ENCODE data around the gene ZSWIM1. TPM values are rescaled to one million over a fixed set of nuclear protein-coding genes. Genes with fewer than 3 reads are reported as not detected.

The ZSWIM1 gene
- total and polyA plus RNA-seq, 2 of the 13 experiments (the other 11 are each of a cell fraction or from before 2014, with no cell fraction given) = 9.5 to 11.7 TPM

DNA sequence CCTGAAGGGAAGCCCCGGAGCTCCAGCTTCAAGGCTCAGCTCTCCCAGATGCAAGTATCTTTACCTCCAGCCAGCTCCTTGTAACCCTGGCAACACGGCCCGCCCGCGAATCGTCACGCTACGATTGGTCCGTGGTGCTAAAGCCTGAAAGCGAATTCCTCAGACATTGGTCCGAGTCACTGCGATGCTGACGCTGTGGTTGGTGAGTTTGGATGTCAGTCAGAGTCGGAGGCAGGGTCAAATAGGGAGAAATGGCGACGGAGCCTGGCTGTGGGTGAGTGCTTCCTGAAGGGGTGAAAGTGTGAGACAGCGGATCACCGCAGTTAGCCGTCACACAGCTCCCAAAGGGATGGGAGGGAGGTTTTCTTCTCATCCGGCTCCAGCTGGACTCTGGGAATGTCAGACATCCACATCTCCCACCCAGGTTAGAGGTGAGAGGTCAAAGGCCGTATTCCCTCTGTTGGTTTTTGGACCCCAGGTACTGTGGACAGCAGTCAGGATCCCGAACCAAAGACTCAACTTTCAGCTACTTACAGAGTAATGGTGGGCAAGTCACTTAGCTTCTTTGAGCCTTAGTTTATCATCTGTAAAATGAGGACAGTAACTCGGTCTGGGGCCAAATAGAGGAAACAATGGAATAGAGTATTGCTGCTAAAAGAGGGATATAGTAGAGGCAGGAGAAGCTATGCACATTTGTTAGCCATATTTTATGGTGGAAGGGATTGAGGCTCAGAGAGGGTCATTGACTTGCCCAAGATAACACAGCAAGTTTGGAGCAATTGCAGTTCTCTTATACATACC is at the start of gene ZSWIM1 (continued):
- TF ChIP-seq SOX13 (IDR thresholded peaks at IDR 0.05) = no peak
- TF ChIP-seq SOX13 (CRISPR knock-in tag; conservative IDR thresholded peaks at IDR 0.05 in 1 of 2, IDR thresholded peaks at IDR 0.05 in 1 of 2) = 0 out of 4 replicates have a peak, but pooled peaks of 1 of the 2 experiments have one; percentile 21
- TF ChIP-seq TCF7L2 (IDR thresholded peaks at IDR 0.05; ENCODE audit: low read depth, low read length) = no peak
- no peak for TF ChIP-seq SP1 (IDR thresholded peaks at IDR 0.05)
- peak; percentile 50; the same call in 1 of the 2 replicates for TF ChIP-seq SP1 (CRISPR knock-in tag; IDR thresholded peaks at IDR 0.05)
- peak; percentile 99 for TF ChIP-seq POLR2G (IDR thresholded peaks at IDR 0.05; ENCODE audit: low read depth, low read length)
- TF ChIP-seq FOSL1 (CRISPR knock-in tag; IDR thresholded peaks at IDR 0.05; ENCODE audit: borderline replicate concordance) = no peak
- TF ChIP-seq HHEX (CRISPR knock-in tag; IDR thresholded peaks at IDR 0.05) = 0 out of 2 replicates have a peak, but pooled peaks have one; percentile 20
- TF ChIP-seq TCF7 (IDR thresholded peaks at IDR 0.05; ENCODE audit: low read depth) = no peak
- TF ChIP-seq, protein P1, sequence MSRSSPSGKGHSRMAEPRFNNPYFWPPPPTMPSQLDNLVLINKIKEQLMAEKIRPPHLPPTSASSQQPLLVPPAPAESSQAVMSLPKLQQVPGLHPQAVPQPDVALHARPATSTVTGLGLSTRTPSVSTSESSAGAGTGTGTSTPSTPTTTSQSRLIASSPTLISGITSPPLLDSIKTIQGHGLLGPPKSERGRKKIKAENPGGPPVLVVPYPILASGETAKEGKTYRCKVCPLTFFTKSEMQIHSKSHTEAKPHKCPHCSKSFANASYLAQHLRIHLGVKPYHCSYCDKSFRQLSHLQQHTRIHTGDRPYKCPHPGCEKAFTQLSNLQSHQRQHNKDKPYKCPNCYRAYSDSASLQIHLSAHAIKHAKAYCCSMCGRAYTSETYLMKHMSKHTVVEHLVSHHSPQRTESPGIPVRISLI (CRISPR knock-in tag; IDR thresholded peaks at IDR 0.05; ENCODE audit: borderline replicate concordance) = no peak
- no peak; the same call in 1 of the 2 replicates for TF ChIP-seq MAF1 (CRISPR knock-in tag; IDR thresholded peaks at IDR 0.05; ENCODE audit: borderline replicate concordance)
- no peak for TF ChIP-seq ZNF660 (CRISPR knock-in tag; IDR thresholded peaks at IDR 0.05; ENCODE audit: borderline replicate concordance, low read depth)
- TF ChIP-seq CEBPG (CRISPR knock-in tag; IDR thresholded peaks at IDR 0.05) = no peak; the same call in 1 of the 2 replicates
- peak; percentile 73 for TF ChIP-seq MEF2D (CRISPR knock-in tag; IDR thresholded peaks at IDR 0.05)
- TF ChIP-seq, protein P2, sequence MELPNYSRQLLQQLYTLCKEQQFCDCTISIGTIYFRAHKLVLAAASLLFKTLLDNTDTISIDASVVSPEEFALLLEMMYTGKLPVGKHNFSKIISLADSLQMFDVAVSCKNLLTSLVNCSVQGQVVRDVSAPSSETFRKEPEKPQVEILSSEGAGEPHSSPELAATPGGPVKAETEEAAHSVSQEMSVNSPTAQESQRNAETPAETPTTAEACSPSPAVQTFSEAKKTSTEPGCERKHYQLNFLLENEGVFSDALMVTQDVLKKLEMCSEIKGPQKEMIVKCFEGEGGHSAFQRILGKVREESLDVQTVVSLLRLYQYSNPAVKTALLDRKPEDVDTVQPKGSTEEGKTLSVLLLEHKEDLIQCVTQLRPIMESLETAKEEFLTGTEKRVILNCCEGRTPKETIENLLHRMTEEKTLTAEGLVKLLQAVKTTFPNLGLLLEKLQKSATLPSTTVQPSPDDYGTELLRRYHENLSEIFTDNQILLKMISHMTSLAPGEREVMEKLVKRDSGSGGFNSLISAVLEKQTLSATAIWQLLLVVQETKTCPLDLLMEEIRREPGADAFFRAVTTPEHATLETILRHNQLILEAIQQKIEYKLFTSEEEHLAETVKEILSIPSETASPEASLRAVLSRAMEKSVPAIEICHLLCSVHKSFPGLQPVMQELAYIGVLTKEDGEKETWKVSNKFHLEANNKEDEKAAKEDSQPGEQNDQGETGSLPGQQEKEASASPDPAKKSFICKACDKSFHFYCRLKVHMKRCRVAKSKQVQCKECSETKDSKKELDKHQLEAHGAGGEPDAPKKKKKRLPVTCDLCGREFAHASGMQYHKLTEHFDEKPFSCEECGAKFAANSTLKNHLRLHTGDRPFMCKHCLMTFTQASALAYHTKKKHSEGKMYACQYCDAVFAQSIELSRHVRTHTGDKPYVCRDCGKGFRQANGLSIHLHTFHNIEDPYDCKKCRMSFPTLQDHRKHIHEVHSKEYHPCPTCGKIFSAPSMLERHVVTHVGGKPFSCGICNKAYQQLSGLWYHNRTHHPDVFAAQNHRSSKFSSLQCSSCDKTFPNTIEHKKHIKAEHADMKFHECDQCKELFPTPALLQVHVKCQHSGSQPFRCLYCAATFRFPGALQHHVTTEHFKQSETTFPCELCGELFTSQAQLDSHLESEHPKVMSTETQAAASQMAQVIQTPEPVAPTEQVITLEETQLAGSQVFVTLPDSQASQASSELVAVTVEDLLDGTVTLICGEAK (IDR thresholded peaks at IDR 0.05) = no peak
- TF ChIP-seq, protein P2 (CRISPR knock-in tag; IDR thresholded peaks at IDR 0.05) = peak; percentile 71; the same call in 1 of the 2 replicates
- peak; percentile 60; the same call in 1 of the 2 replicates for TF ChIP-seq ZNF891 (CRISPR knock-in tag; IDR thresholded peaks at IDR 0.05)
- peak; percentile 77 for TF ChIP-seq SMAD3 (CRISPR knock-in tag; IDR thresholded peaks at IDR 0.05)
- TF ChIP-seq SMAD1 (CRISPR knock-in tag; IDR thresholded peaks at IDR 0.05; ENCODE audit: borderline replicate concordance, low read depth) = peak; percentile 90; the same call in 1 of the 2 replicates
- TF ChIP-seq MAFK (conservative IDR thresholded peaks at IDR 0.05 in 1 of 2, IDR thresholded peaks at IDR 0.05 in 1 of 2; ENCODE audit: low read length in 2 of 2) = no peak
- TF ChIP-seq ZNF143 (CRISPR knock-in tag; IDR thresholded peaks at IDR 0.05) = peak; percentile 50; the same call in 1 of the 2 replicates
